ENCODE data around the gene CACNA1A.
"Not testable (repeated sequence)": the region's sequence is repeated elsewhere in the genome, so short reads cannot be mapped to it uniquely, and the experiment has no call there.

- not testable (repeated sequence) for TF ChIP-seq CTCF (IDR thresholded peaks at IDR 0.05; ENCODE audit: low read length); EZH2 (optimal IDR thresholded peaks at IDR 0.05; ENCODE audit: low read depth, low read length); EZH2phosphoT487 (IDR thresholded peaks at IDR 0.05; ENCODE audit: low read length)
Measured at GRCh38 chr19:13425875-13426274, 80.4 kb downstream of the CACNA1A start.

All from MM.1S (cell line).